Esophagus squamous epithelium (tissue), 4 donors: ENCODE data around the gene ADAMTS15.

Source experiments
- CTCF ChIP-seq, 6 experiments: fragments of 450-650 bp in 4 of 6; fragments of 200-600 bp in 2 of 6; sonication (generic) in 2 of 6; IDR thresholded peaks; one replicate each; pipeline ENCODE4 v1.5.1; 2016 to 2019; ENCODE audit warnings: antibody characterized with exemption in 6 of 6, mild to moderate bottlenecking in 4 of 6, moderate library complexity in 4 of 6
- POLR2A ChIP-seq, 4 donors: fragments of 450-650 bp; IDR thresholded peaks; one replicate each; pipeline ENCODE4 v1.6.1; 2017; ENCODE audit warnings: antibody characterized with exemption in 4 of 4, mild to moderate bottlenecking in 4 of 4, moderate library complexity in 3 of 4

- no peak for TF ChIP-seq POLR2A (IDR thresholded peaks at IDR 0.05)
- TF ChIP-seq CTCF (IDR thresholded peaks at IDR 0.05), result no peak
Measured at GRCh38 chr11:130480186-130480585, 31.7 kb downstream of the ADAMTS15 start.
